NB4 (cell line): Measurements from ENCODE around the gene MCC.

Source experiments
- DNase-seq: peaks from one replicate; pipeline ENCODE4 v3.0.0; 2010; ENCODE audit warnings: low read depth
- H3K4me3 ChIP-seq: one replicate; pipeline ENCODE4 v1.5.1; 2011; ENCODE audit warnings: mild to moderate bottlenecking, low read depth, low read length, moderate library complexity
- MYC ChIP-seq: IDR thresholded peaks from 2 replicates; pipeline ENCODE4 v1.6.1; 2011; ENCODE audit warnings: low read depth, low read length
- POLR2A ChIP-seq: IDR thresholded peaks from 2 replicates; pipeline ENCODE4 v1.6.1; 2011; ENCODE audit warnings: mild to moderate bottlenecking; ENCODE audit not compliant: insufficient read length; ENCODE audit errors: extremely low read depth
- TF ChIP-seq, protein P1 (sequence below): IDR thresholded peaks from 2 replicates; pipeline ENCODE4 v1.6.1; 2011; ENCODE audit warnings: low read depth, low read length
- TF ChIP-seq, protein P2 (sequence below): IDR thresholded peaks from one replicate; pipeline ENCODE4 v1.5.1; 2012; ENCODE audit warnings: low read depth, low read length

Gene MCC

GRCh38 chr5:113523168-113523567 lies 34.9 kb upstream of the MCC start:
- H3K4me3 ChIP-seq = no peak overlapping the region

DNA sequence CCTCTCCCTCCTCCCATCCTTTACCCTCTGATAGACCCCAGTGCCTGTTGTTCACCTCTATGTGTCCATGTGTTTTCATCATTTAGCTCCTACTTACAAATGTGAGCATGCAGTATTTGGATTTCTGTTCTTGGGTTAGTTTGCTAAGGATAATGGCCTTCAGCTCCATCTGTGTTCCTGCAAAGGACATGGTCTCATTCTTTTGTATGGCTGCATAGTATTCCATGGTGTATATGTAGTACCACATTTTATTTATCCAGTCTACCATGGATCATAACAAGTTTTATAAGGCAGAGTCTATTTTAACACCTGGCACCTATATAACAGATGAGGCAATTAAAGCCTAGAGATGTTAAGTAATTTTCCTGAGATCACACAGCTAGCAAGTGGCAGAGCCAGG lies 32.6 kb upstream of the MCC start:
- H3K4me3 ChIP-seq = no peak overlapping the region
- TF ChIP-seq POLR2A (no peak), MYC (no peak)
- TF ChIP-seq, protein P1, sequence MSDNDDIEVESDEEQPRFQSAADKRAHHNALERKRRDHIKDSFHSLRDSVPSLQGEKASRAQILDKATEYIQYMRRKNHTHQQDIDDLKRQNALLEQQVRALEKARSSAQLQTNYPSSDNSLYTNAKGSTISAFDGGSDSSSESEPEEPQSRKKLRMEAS = no peak
- TF ChIP-seq, protein P2, sequence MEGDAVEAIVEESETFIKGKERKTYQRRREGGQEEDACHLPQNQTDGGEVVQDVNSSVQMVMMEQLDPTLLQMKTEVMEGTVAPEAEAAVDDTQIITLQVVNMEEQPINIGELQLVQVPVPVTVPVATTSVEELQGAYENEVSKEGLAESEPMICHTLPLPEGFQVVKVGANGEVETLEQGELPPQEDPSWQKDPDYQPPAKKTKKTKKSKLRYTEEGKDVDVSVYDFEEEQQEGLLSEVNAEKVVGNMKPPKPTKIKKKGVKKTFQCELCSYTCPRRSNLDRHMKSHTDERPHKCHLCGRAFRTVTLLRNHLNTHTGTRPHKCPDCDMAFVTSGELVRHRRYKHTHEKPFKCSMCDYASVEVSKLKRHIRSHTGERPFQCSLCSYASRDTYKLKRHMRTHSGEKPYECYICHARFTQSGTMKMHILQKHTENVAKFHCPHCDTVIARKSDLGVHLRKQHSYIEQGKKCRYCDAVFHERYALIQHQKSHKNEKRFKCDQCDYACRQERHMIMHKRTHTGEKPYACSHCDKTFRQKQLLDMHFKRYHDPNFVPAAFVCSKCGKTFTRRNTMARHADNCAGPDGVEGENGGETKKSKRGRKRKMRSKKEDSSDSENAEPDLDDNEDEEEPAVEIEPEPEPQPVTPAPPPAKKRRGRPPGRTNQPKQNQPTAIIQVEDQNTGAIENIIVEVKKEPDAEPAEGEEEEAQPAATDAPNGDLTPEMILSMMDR = no peak
- DNase-seq = no peak

More at GRCh38 chr5:113523168-113523567, 34.9 kb upstream of the MCC start:
- no peak for DNase-seq
- TF ChIP-seq POLR2A = no peak
- TF ChIP-seq, protein P1 = no peak
- no peak for TF ChIP-seq MYC
- TF ChIP-seq, protein P2 = no peak

GRCh38 chr5:113520429-113520828 lies 32.2 kb upstream of the MCC start:
- DNase-seq = no peak
- TF ChIP-seq MYC (no peak), POLR2A (no peak)
- TF ChIP-seq, protein P1 = no peak
- TF ChIP-seq, protein P2 = no peak
- no peak overlapping the region for H3K4me3 ChIP-seq

DNA sequence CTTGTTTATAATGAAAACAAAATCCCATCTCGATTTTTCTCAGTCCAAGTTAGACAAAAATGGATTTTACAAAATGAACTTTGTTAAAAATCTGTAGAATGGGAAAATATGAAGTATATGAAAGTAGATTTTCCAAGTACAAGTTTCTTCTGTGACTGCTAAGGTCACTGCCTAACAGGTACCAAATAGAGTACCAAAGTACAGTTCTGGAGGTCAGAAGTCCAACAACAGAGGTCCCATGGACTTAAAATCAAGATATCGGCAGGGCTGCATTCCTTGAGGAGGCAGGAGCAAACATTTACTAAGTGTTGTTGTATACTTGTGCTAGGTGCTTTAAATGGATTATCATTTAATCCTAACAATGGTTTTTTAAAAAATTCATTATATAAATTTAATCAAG lies 31.2 kb upstream of the MCC start:
- TF ChIP-seq, protein P1 = no peak
- TF ChIP-seq, protein P2 = no peak
- TF ChIP-seq POLR2A (no peak), MYC (no peak)
- DNase-seq = no peak

DNA sequence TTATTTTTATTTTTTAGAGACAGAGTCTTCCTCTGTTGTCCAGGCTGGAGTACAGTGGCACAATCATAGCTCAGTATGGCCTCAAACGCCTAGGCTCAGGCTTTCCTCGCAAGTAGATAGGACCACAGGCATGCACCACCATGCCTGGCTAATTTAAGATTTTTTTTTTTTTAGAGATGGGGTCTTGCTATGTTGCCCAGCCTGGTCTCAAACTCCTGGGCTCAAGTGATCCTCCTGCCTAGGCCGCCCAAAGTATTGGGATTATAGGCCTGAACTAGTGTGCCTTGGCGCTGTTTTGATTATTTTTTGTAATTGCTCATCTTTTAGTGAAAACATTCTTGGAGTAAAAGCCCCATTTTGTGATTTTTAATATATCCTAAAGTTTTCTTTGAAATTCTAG lies 30.6 kb upstream of the MCC start:
- H3K4me3 ChIP-seq = no peak overlapping the region
- TF ChIP-seq, protein P2 = no peak
- TF ChIP-seq, protein P1 = no peak
- TF ChIP-seq MYC = no peak
- no peak for TF ChIP-seq POLR2A
- no peak for DNase-seq

More for the DNA sequence above, 31.2 kb upstream of the MCC start:
- H3K4me3 ChIP-seq = no peak overlapping the region

GRCh38 chr5:113514289-113514635 lies 26.0 kb upstream of the MCC start:
- TF ChIP-seq, protein P1 = no peak
- TF ChIP-seq MYC (no peak), POLR2A (no peak)
- TF ChIP-seq, protein P2 = no peak
- peak overlapping the region; percentile 83 for H3K4me3 ChIP-seq
- no peak for DNase-seq
